ENCODE data around the gene SLC19A1.

DNA sequence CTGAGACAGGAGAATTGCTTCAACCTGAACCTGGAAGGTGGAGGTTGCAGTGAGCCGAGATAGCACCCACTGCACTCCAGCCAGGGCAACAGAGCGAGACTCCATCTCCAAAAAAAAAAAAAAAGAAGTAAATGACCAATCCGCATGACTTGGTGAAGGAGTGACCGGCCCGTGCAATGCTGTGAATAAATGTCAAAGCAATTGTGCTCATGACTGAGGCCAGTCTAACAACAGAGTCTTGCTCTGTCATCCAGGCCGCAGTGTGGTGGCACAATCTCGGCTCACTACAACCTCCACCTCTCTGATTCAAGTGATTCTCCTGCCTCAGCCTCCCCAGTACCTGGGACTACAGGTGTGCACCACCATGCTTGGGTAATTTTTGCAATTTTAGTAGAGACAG, 27.8 kb upstream of the SLC19A1 start:
- TF ChIP-seq, protein P1, sequence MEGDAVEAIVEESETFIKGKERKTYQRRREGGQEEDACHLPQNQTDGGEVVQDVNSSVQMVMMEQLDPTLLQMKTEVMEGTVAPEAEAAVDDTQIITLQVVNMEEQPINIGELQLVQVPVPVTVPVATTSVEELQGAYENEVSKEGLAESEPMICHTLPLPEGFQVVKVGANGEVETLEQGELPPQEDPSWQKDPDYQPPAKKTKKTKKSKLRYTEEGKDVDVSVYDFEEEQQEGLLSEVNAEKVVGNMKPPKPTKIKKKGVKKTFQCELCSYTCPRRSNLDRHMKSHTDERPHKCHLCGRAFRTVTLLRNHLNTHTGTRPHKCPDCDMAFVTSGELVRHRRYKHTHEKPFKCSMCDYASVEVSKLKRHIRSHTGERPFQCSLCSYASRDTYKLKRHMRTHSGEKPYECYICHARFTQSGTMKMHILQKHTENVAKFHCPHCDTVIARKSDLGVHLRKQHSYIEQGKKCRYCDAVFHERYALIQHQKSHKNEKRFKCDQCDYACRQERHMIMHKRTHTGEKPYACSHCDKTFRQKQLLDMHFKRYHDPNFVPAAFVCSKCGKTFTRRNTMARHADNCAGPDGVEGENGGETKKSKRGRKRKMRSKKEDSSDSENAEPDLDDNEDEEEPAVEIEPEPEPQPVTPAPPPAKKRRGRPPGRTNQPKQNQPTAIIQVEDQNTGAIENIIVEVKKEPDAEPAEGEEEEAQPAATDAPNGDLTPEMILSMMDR (IDR thresholded peaks at IDR 0.05), result no peak
- no peak for TF ChIP-seq POLR2A (IDR thresholded peaks at IDR 0.05; ENCODE audit: low read depth)
- no peak for TF ChIP-seq EP300 (IDR thresholded peaks at IDR 0.05)
